ENCODE measurements around the gene FEV.

DNA sequence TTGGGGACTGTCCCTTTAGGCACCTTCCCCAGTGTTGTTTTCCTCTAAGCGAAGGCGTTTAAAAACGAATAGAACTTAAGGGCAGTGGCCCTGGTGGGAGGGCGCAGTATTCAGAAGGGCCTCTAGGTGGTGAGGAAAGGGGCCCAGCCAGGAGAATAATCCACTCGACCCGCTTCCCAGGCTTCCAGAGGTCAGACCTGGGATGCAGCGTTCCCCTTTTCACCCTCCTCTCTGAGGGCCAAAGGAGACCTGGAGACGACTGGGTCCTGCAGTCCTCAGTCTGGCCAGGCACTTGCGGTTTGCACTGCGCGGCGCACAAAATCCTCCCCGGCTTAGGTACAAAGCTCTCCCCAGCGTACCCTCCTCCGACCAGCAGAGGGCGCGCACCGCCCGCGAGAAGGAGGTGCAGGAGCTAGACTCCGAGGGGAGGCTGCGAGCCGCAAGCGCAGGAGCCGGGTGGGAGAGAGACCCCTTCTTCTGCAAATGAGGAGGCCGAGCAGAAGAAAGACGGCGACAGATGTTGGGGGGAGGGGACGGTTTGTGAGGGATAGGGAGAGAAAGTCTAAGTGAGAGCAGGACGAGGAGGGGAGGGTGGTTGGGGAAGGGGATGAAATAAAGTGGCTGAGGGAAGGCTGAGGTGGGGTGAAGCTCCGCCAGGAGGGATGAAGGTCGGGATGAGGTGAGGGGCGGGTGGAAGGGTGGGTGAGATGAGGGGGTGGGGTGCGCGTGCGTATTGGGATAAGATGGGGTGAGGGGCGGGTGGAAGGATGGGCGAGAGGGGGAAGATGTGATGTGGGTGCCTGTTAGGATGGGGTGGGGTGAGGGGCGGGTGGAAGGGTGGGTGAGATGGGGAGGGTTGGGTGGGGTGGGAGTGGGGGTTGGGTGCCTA is 4.9 kb downstream of the FEV start:
- TF ChIP-seq, protein P1, sequence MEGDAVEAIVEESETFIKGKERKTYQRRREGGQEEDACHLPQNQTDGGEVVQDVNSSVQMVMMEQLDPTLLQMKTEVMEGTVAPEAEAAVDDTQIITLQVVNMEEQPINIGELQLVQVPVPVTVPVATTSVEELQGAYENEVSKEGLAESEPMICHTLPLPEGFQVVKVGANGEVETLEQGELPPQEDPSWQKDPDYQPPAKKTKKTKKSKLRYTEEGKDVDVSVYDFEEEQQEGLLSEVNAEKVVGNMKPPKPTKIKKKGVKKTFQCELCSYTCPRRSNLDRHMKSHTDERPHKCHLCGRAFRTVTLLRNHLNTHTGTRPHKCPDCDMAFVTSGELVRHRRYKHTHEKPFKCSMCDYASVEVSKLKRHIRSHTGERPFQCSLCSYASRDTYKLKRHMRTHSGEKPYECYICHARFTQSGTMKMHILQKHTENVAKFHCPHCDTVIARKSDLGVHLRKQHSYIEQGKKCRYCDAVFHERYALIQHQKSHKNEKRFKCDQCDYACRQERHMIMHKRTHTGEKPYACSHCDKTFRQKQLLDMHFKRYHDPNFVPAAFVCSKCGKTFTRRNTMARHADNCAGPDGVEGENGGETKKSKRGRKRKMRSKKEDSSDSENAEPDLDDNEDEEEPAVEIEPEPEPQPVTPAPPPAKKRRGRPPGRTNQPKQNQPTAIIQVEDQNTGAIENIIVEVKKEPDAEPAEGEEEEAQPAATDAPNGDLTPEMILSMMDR (conservative IDR thresholded peaks at IDR 0.05 in 1 of 2, IDR thresholded peaks at IDR 0.05 in 1 of 2; ENCODE audit: extremely low read depth in 1 of 2, insufficient read depth in 1 of 2, low read depth in 1 of 2, low read length in 2 of 2) = peak; percentile 79 to 86
- peak; percentile 40 for TF ChIP-seq EZH2 (IDR thresholded peaks at IDR 0.05; ENCODE audit: borderline replicate concordance, low read length)
